Limb (tissue), 2 donors: ENCODE results near the gene VAV2.
A peak's percentile ranks its signal among the peaks of the same experiment; 100 is the strongest.

ENCODE experiments used
- DNase-seq, 2 donors: peaks; one replicate each; pipeline ENCODE4 v3.0.0-alpha.2; 2016; ENCODE audit errors: extremely low spot score in 2 of 2

VAV2 gene

GRCh38 chr9:133800266-133800665, 191.9 kb downstream of the VAV2 start:
- no peak for DNase-seq

GRCh38 chr9:133799716-133800115, 192.4 kb downstream of the VAV2 start:
- DNase-seq = no peak

- DNase-seq = no peak
Measured at GRCh38 chr9:133799106-133799505, 193.0 kb downstream of the VAV2 start.

- no peak for DNase-seq
Measured at GRCh38 chr9:133798160-133798559, 194.0 kb downstream of the VAV2 start.

GRCh38 chr9:133797406-133798105, 194.6 kb downstream of the VAV2 start:
- DNase-seq = no peak

GRCh38 chr9:133796562-133796961, 195.6 kb downstream of the VAV2 start:
- DNase-seq = no peak

- no peak for DNase-seq
Measured at GRCh38 chr9:133795049-133795448, 197.1 kb downstream of the VAV2 start.

- no peak for DNase-seq
Measured at GRCh38 chr9:133794016-133794760, 197.9 kb downstream of the VAV2 start.

- no peak for DNase-seq
Measured at GRCh38 chr9:133793471-133793870, 198.7 kb downstream of the VAV2 start.

- peak; percentile 40 to 83 for DNase-seq
Measured at GRCh38 chr9:133792721-133793470, 199.2 kb downstream of the VAV2 start.

- no peak for DNase-seq
Measured at GRCh38 chr9:133791735-133792649, 200.1 kb downstream of the VAV2 start.

- DNase-seq = no peak
Measured at GRCh38 chr9:133791069-133791468, 201.1 kb downstream of the VAV2 start.

- no peak for DNase-seq
Measured at GRCh38 chr9:133789778-133790177, 202.3 kb downstream of the VAV2 start.

GRCh38 chr9:133788819-133789717, 203.1 kb downstream of the VAV2 start:
- DNase-seq = peak; percentile 7 to 59

- no peak for DNase-seq
Measured at GRCh38 chr9:133788045-133788818, 203.9 kb downstream of the VAV2 start.

- DNase-seq = peak in 1 of 2 donors; percentile 57
Measured at GRCh38 chr9:133787754-133788025, 204.4 kb downstream of the VAV2 start.

- DNase-seq = no peak
Measured at GRCh38 chr9:133786907-133787753, 205.0 kb downstream of the VAV2 start.

GRCh38 chr9:133786371-133786753, 205.8 kb downstream of the VAV2 start:
- no peak for DNase-seq
